ENCODE results near the gene USP54.

DNA sequence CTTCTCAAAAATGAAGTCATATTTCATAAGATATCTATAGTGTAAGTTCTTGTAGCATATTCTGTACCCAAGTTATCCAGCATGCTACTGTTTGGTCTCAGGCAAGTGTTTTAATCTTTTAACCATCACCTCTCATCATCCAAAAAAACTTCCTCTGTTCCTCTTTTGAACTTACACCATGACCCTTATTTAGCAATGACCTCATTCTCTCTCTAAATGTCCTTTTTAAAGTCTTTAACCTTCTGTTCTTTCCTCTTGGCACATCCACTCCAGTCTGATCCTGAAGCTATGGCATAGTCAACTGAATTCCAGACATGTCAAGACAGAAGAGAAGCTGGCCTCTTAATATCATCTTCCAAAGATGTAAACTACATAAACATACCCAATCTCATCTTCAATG is 121.6 kb downstream of the USP54 start:
- TF ChIP-seq, protein P1, sequence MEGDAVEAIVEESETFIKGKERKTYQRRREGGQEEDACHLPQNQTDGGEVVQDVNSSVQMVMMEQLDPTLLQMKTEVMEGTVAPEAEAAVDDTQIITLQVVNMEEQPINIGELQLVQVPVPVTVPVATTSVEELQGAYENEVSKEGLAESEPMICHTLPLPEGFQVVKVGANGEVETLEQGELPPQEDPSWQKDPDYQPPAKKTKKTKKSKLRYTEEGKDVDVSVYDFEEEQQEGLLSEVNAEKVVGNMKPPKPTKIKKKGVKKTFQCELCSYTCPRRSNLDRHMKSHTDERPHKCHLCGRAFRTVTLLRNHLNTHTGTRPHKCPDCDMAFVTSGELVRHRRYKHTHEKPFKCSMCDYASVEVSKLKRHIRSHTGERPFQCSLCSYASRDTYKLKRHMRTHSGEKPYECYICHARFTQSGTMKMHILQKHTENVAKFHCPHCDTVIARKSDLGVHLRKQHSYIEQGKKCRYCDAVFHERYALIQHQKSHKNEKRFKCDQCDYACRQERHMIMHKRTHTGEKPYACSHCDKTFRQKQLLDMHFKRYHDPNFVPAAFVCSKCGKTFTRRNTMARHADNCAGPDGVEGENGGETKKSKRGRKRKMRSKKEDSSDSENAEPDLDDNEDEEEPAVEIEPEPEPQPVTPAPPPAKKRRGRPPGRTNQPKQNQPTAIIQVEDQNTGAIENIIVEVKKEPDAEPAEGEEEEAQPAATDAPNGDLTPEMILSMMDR (IDR thresholded peaks at IDR 0.05) = no peak
- TF ChIP-seq POLR2AphosphoS5 (IDR thresholded peaks at IDR 0.05) (peak; percentile 4), POLR2A (IDR thresholded peaks at IDR 0.05) (no peak)

All from prostate gland (tissue), 2 donors.